Stimulated activated CD8-positive, alpha-beta memory T cell treated with anti-CD3 and anti-CD28 coated beads, Interleukin-15, amount 100 ng/mL, for 4 hours (primary cell): ENCODE measurements around the gene CNFN.
A peak's percentile ranks its signal among the peaks of the same experiment; 100 is the strongest.

Source experiments
- DNase-seq, 2 donors: peaks; one replicate each; pipeline ENCODE4 v3.0.0-alpha.2; 2020; ENCODE audit warnings: low read depth in 2 of 2

The CNFN gene

GRCh38 chr19:42409477-42409876 lies 19.4 kb upstream of the CNFN start:
- no peak for DNase-seq

- no peak for DNase-seq
Observed at GRCh38 chr19:42407816-42408175, 17.7 kb upstream of the CNFN start.

GRCh38 chr19:42407085-42407815 lies 17.2 kb upstream of the CNFN start:
- no peak for DNase-seq

- DNase-seq = no peak
Observed at GRCh38 chr19:42406111-42406510, 16.0 kb upstream of the CNFN start.

- no peak for DNase-seq
Observed at GRCh38 chr19:42403586-42403985, 13.5 kb upstream of the CNFN start.

- no peak for DNase-seq
Observed at GRCh38 chr19:42402376-42403116, 12.4 kb upstream of the CNFN start.

- DNase-seq = peak; percentile 46 to 53
Observed at GRCh38 chr19:42401365-42402303, 11.5 kb upstream of the CNFN start.

- no peak for DNase-seq
Observed at GRCh38 chr19:42400404-42400803, 10.3 kb upstream of the CNFN start.

GRCh38 chr19:42397263-42398166 lies 7.4 kb upstream of the CNFN start:
- no peak for DNase-seq

- peak; percentile 86 to 88 for DNase-seq
Observed at GRCh38 chr19:42396381-42397262, 6.5 kb upstream of the CNFN start.

- no peak for DNase-seq
Observed at GRCh38 chr19:42394751-42395150, 4.7 kb upstream of the CNFN start.

GRCh38 chr19:42392165-42392564 lies 2.1 kb upstream of the CNFN start:
- no peak for DNase-seq

- no peak for DNase-seq
Observed at GRCh38 chr19:42388851-42389489, 1.1 kb downstream of the CNFN start.

- DNase-seq = peak; percentile 41 to 44
Observed at GRCh38 chr19:42386974-42387707, 3.0 kb downstream of the CNFN start.

- no peak for DNase-seq
Observed at GRCh38 chr19:42380155-42380554, 9.9 kb downstream of the CNFN start.

GRCh38 chr19:42378225-42379215 lies 11.6 kb downstream of the CNFN start:
- no peak for DNase-seq

- no peak for DNase-seq
Observed at GRCh38 chr19:42376177-42376555, 13.9 kb downstream of the CNFN start.
